A549 (cell line): ENCODE measurements around the gene RAPGEF5. TPM values are rescaled to one million over a fixed set of nuclear protein-coding genes. Genes with fewer than 3 reads are reported as not detected.

Experiments used
- ATAC-seq, 2 experiments: fragments of 200-7000 bp in 1 of 2; fragments of >200 bp in 1 of 2; cut with Nextera tagmentation in 1 of 2; cut with Tn5 transposase in 1 of 2; 3 replicates each; pipeline versions ENCODE4 v1.8.0 to v1.9.1; 2018 to 2020; ENCODE audit warnings: mild to moderate bottlenecking in 1 of 2, moderate library complexity in 1 of 2
- CTCF ChIA-PET: fragments of 300-600 bp; sonication (Branson Sonifier 250); formaldehyde crosslinking; extraction: SDS; loops from one replicate; lab custom pipeline; 2021; ENCODE audit warnings: antibody characterized with exemption, inconsistent platforms; lab: Yijun Ruan, JAX
- POLR2A ChIA-PET: fragments of 350-600 bp; formaldehyde crosslinking; extraction: SDS; loops from one replicate; lab custom pipeline; 2021; ENCODE audit warnings: antibody characterized with exemption, inconsistent platforms; lab: Yijun Ruan, JAX
- DNase-seq, 2 experiments: peaks; one replicate each; pipeline versions ENCODE4 v3.0.0 to v3.0.0-alpha.2; 2011 to 2016; ENCODE audit warnings: low read depth in 1 of 2, low spot score in 1 of 2
- FAIRE-seq: peaks from 2 replicates; lab custom pipeline; 2011; peaks lifted over from hg19 to GRCh38; lab: Jason Lieb, UNC
- H3K27ac ChIP-seq, 2 experiments: fragments of >200 bp; sonication (Bioruptor Twin); formaldehyde crosslinking; 3 replicates each; pipeline ENCODE4 v1.5.1; 2016 to 2017
- H3K4me1 ChIP-seq: fragments of >200 bp; sonication (Bioruptor Twin); formaldehyde crosslinking; 3 replicates; pipeline ENCODE4 v1.6.1; 2016
- H3K4me2 ChIP-seq: fragments of >200 bp; sonication (Bioruptor Twin); formaldehyde crosslinking; 3 replicates; pipeline ENCODE4 v1.6.1; 2016
- H3K4me3 ChIP-seq: fragments of >200 bp; sonication (Bioruptor Twin); formaldehyde crosslinking; 3 replicates; pipeline ENCODE4 v1.5.1; 2016
- H3K9me3 ChIP-seq: fragments of >200 bp; sonication (Bioruptor Twin); formaldehyde crosslinking; 3 replicates; pipeline ENCODE4 v1.6.1; 2016
- BHLHE40 ChIP-seq: IDR thresholded peaks from 2 replicates; pipeline ENCODE4 v1.6.1; 2012; ENCODE audit warnings: low read depth, low read length, inconsistent platforms
- CBX2 ChIP-seq: fragments of 200-600 bp; sonication (generic); IDR thresholded peaks from 2 replicates; pipeline ENCODE4 v1.6.1; 2016; ENCODE audit warnings: low read depth, mild to moderate bottlenecking, borderline replicate concordance
- CHD2 ChIP-seq: fragments of 150-350 bp; IDR thresholded peaks from 2 replicates; pipeline ENCODE4 v1.6.1; 2014; ENCODE audit warnings: low read length; ENCODE audit not compliant: partially characterized antibody
- EHMT2 ChIP-seq: fragments of 200-600 bp; sonication (generic); IDR thresholded peaks from 2 replicates; pipeline ENCODE4 v1.6.1; 2016; ENCODE audit warnings: antibody characterized with exemption, low read depth, mild to moderate bottlenecking, moderate library complexity
- FOSB ChIP-seq: fragments of 250-450 bp; sonication (Bioruptor Pico); IDR thresholded peaks from 2 replicates; pipeline ENCODE4 v1.5.0; 2020; ENCODE audit warnings: mild to moderate bottlenecking, moderate library complexity
- FOXS1 ChIP-seq: fragments of 250-450 bp; sonication (Bioruptor Pico); IDR thresholded peaks from 2 replicates; pipeline ENCODE4 v1.5.0; 2020; ENCODE audit warnings: mild to moderate bottlenecking, moderate library complexity
- HDAC2 ChIP-seq: fragments of 200-600 bp; sonication (generic); IDR thresholded peaks from 2 replicates; pipeline ENCODE4 v1.6.1; 2016
- HOXA7 ChIP-seq: fragments of 250-450 bp; sonication (Bioruptor Pico); IDR thresholded peaks from 2 replicates; pipeline ENCODE4 v1.5.0; 2020; ENCODE audit warnings: mild to moderate bottlenecking, moderate library complexity
- HOXB13 ChIP-seq: fragments of 250-450 bp; sonication (Bioruptor Pico); IDR thresholded peaks from 2 replicates; pipeline ENCODE4 v1.5.0; 2020; ENCODE audit warnings: low read depth, mild to moderate bottlenecking, moderate library complexity
- KDM1A ChIP-seq: fragments of 200-600 bp; sonication (generic); IDR thresholded peaks from 2 replicates; pipeline ENCODE4 v1.6.1; 2016; ENCODE audit warnings: low read depth, mild to moderate bottlenecking
- MAFK ChIP-seq: fragments of 450-650 bp; IDR thresholded peaks from 2 replicates; pipeline ENCODE4 v1.6.1; 2014; ENCODE audit not compliant: partially characterized antibody
- MAZ ChIP-seq: fragments of 150-350 bp; IDR thresholded peaks from 2 replicates; pipeline ENCODE4 v1.6.1; 2014; ENCODE audit warnings: antibody characterized with exemption, low read depth, low read length, borderline replicate concordance
- NFE2L2 ChIP-seq: fragments of 150-350 bp; conservative IDR thresholded peaks from 2 replicates; pipeline ENCODE4 v1.6.1; 2014; ENCODE audit warnings: low read length
- NPAS2 ChIP-seq: fragments of 250-450 bp; sonication (Bioruptor Pico); IDR thresholded peaks from 2 replicates; pipeline ENCODE4 v1.8.0; 2022; ENCODE audit warnings: mild to moderate bottlenecking, moderate library complexity, borderline replicate concordance
- NR3C1 ChIP-seq: fragments of >200 bp; sonication (Bioruptor Twin); formaldehyde crosslinking; IDR thresholded peaks from 3 replicates; pipeline ENCODE4 v1.6.1; 2017
- PHF8 ChIP-seq: fragments of 200-600 bp; sonication (generic); IDR thresholded peaks from 2 replicates; pipeline ENCODE4 v1.6.1; 2016; ENCODE audit warnings: low read depth, mild to moderate bottlenecking, antibody characterized with exemption, moderate library complexity, borderline replicate concordance
- POLR2A ChIP-seq: IDR thresholded peaks from 2 replicates; pipeline ENCODE4 v1.6.1; 2012; ENCODE audit warnings: mild to moderate bottlenecking, low read length
- POLR2AphosphoS2 ChIP-seq: conservative IDR thresholded peaks from 2 replicates; pipeline ENCODE4 v1.6.1; 2012; ENCODE audit warnings: low read length, improper control_type of control experiment, inconsistent platforms
- RAD21 ChIP-seq, 2 experiments: fragments of >200 bp in 1 of 2; sonication (Bioruptor Twin) in 1 of 2; formaldehyde crosslinking in 1 of 2; IDR thresholded peaks in 1 of 2; conservative IDR thresholded peaks in 1 of 2; 2 replicates in 1 of 2; 3 replicates in 1 of 2; pipeline ENCODE4 v1.6.1; 2012 to 2018; ENCODE audit warnings: inconsistent platforms in 1 of 2
- RFX5 ChIP-seq: fragments of 450-650 bp; IDR thresholded peaks from 2 replicates; pipeline ENCODE4 v1.7.1; 2014; ENCODE audit warnings: antibody characterized with exemption, mild to moderate bottlenecking, moderate library complexity
- RNF2 ChIP-seq: fragments of 200-600 bp; sonication (generic); IDR thresholded peaks from 2 replicates; pipeline ENCODE4 v1.6.1; 2016; ENCODE audit warnings: low read depth, mild to moderate bottlenecking, antibody characterized with exemption, moderate library complexity, borderline replicate concordance
- SMC3 ChIP-seq: fragments of >200 bp; sonication (Bioruptor Twin); formaldehyde crosslinking; IDR thresholded peaks from 3 replicates; pipeline ENCODE4 v1.6.1; 2018; ENCODE audit warnings: inconsistent platforms
- ZFP36 ChIP-seq: fragments of 450-650 bp; IDR thresholded peaks from 2 replicates; pipeline ENCODE4 v1.6.1; 2014; ENCODE audit warnings: borderline replicate concordance; ENCODE audit not compliant: partially characterized antibody
- ZSCAN20 ChIP-seq: fragments of 250-450 bp; sonication (Bioruptor Pico); IDR thresholded peaks from 2 replicates; pipeline ENCODE4 v1.8.0; 2022; ENCODE audit warnings: mild to moderate bottlenecking, moderate library complexity
- WGBS: methylation state at CpG from one replicate; pipeline ENCODE4 v1.1.6; 2017; ENCODE audit errors: missing lambda C conversion rate; 5-methylcytosine and 5-hydroxymethylcytosine counted together
- polyA plus RNA-seq, 4 experiments: library from polyadenylated mRNA; depleted of rRNA in 3 of 4; stranded (reverse); fragments of >200 nt; fragmentation: RNase III in 1 of 4; extraction: RNeasy Plus Mini Kit Qiagen cat#74134 plus additional on column Dnase treatment in 1 of 4; gene quantifications; 2 replicates in 3 of 4; 3 replicates in 1 of 4; pipeline ENCODE4 v1.2.3, GENCODE V29; 2011 to 2017
- TF ChIP-seq, protein P1 (sequence below): IDR thresholded peaks from 2 replicates; pipeline ENCODE4 v1.6.1; 2012
- TF ChIP-seq, protein P2 (sequence below): fragments of 150-350 bp; IDR thresholded peaks from 2 replicates; pipeline ENCODE4 v1.6.1; 2014; ENCODE audit warnings: low read depth, mild to moderate bottlenecking, low read length
- TF ChIP-seq, protein P3 (sequence below): IDR thresholded peaks from 2 replicates; pipeline ENCODE4 v1.6.1; 2012; ENCODE audit warnings: low read depth, borderline replicate concordance
- TF ChIP-seq, protein P4 (sequence below): fragments of >200 bp; sonication (Bioruptor Twin); formaldehyde crosslinking; IDR thresholded peaks from 2 replicates; pipeline ENCODE4 v1.6.1; 2016
- TF ChIP-seq, protein P5 (sequence below): fragments of >200 bp; sonication (Bioruptor Twin); formaldehyde crosslinking; IDR thresholded peaks from 3 replicates; pipeline ENCODE4 v1.5.1; 2016

Gene RAPGEF5
- polyA plus RNA-seq, 2 of the 4 experiments (the other 2 are of a cell fraction) = 0.03 to 0.14 TPM

DNA sequence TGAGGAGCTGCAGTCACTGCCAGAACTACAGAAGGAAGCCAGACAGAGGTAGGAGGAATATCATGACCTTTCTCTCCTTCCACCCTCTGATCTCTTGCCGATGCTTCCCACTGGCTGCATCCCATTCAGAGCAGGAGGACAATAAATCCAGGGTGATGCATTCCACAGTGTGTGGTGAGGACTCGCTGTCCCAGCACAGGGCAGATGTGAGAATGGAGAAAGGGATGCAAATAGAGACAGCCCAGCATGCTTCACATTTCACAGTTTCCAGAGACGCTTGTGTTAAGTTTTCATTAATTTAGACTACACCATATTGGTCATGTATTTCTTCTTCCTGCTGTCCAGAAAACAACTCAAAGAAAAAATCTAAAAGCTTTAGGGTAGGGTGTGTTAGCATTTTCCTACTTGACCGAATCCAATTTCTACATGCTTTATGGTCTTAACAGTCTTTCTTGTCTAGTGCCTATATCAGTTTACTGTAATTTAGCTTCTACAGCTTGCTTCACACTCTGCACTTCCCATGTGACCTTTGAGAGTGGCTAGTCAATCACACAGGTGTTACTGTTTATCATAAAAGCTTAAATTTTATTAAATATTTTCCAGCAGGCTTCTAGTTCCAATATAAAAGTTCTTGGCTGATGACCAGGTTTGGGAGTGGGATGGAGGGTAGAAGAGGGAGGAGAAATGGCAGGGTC, 155.6 kb downstream of the RAPGEF5 start:
- DNase-seq (no peak), ATAC-seq (no peak), FAIRE-seq (no peak)
- WGBS = 21% methylated on average over 4 of the region's 4 CpGs
- Histone ChIP-seq H3K9me3 (no peaks in the 10 kb centered on the region), H3K4me2 (no peak overlapping the region), H3K4me1 (no peaks in the 10 kb centered on the region), H3K27ac (no peak overlapping the region), H3K4me3 (no peak overlapping the region)
- TF ChIP-seq, protein P1, sequence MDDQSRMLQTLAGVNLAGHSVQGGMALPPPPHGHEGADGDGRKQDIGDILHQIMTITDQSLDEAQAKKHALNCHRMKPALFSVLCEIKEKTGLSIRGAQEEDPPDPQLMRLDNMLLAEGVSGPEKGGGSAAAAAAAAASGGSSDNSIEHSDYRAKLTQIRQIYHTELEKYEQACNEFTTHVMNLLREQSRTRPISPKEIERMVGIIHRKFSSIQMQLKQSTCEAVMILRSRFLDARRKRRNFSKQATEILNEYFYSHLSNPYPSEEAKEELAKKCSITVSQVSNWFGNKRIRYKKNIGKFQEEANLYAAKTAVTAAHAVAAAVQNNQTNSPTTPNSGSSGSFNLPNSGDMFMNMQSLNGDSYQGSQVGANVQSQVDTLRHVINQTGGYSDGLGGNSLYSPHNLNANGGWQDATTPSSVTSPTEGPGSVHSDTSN = no peak
- TF ChIP-seq RFX5 = no peak
- TF ChIP-seq FOSB (CRISPR knock-in tag) = no peak
- no peak for TF ChIP-seq ZFP36
- TF ChIP-seq PHF8 = no peak
- no peak for TF ChIP-seq KDM1A
- TF ChIP-seq POLR2AphosphoS2 = no peak
- TF ChIP-seq, protein P2, sequence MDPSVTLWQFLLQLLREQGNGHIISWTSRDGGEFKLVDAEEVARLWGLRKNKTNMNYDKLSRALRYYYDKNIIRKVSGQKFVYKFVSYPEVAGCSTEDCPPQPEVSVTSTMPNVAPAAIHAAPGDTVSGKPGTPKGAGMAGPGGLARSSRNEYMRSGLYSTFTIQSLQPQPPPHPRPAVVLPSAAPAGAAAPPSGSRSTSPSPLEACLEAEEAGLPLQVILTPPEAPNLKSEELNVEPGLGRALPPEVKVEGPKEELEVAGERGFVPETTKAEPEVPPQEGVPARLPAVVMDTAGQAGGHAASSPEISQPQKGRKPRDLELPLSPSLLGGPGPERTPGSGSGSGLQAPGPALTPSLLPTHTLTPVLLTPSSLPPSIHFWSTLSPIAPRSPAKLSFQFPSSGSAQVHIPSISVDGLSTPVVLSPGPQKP = no peak
- TF ChIP-seq RAD21 (conservative IDR thresholded peaks at IDR 0.05 in 1 of 2, IDR thresholded peaks at IDR 0.05 in 1 of 2) = no peak
- no peak for TF ChIP-seq EHMT2
- TF ChIP-seq HOXB13 (CRISPR knock-in tag) = no peak
- TF ChIP-seq HOXA7 (CRISPR knock-in tag) = no peak
- ChIA-PET CTCF (interaction anchor here (0.9 to 1.2 kb wide), 2 partner anchors 11 to 91 kb away, joined by 3 to 4 read pairs; no protein-coding TSS in a partner anchor), POLR2A (no interaction called here)

DNA sequence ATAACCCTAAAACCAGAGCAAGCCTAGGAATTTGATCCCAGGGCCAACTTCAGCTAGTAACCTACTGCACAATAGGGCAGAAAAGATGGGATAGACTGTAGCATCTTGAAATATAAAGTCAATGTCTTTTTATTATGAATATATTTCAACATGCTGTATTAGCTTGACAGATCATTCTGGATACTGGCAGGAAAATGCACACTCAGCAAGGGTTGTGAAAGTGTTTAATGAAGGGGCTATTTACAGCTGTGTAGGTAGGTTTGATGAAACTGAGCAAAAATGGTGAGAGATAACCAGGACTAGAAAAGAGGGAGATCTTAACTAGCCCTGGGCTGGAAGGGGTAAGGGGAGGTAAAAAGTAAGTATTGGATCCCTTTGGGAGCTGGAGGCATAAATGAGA, 156.2 kb downstream of the RAPGEF5 start:
- H3K9me3 ChIP-seq = no peaks in the 10 kb centered on the region
- no peak for TF ChIP-seq CHD2
- peak; percentile 56 for TF ChIP-seq MAFK
- no peak for DNase-seq
- ChIA-PET CTCF (interaction anchor here (1.2 kb wide), 1 partner anchor 91 kb away, joined by 4 read pairs; no protein-coding TSS in a partner anchor), POLR2A (no interaction called here)
- ATAC-seq = no peak
- H3K27ac ChIP-seq = no peak overlapping the region
- no peak overlapping the region for H3K4me2 ChIP-seq
- FAIRE-seq = no peak
- no peak overlapping the region for H3K4me3 ChIP-seq
- H3K4me1 ChIP-seq = no peaks in the 10 kb centered on the region

DNA sequence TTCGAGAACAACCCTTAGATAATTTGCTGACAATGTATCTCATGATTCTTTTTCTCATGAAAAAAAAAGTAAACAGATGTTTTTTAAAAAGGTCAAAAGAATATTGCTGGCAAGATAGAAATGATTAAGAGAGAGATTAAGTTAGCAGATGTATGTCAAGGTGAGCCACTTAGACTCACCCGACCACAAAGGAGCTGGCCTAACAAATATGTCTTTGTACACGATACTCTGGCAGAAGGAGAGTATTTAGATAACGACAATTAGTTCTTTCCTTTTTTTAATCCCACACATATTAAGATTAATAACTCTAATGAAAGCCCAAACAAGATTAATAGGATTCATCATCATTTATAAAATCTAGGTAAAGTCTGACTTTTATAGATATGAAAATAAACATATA, 156.7 kb downstream of the RAPGEF5 start:
- FAIRE-seq = no peak

More for the DNA sequence above, 156.7 kb downstream of the RAPGEF5 start:
- H3K4me1 ChIP-seq = no peaks in the 10 kb centered on the region
- ATAC-seq (no peak), DNase-seq (no peak)
- ChIA-PET CTCF (interaction anchor here (1.2 kb wide), 1 partner anchor 90 kb away, joined by 4 read pairs; no protein-coding TSS in a partner anchor), POLR2A (no interaction called here)
- WGBS = 13% methylated on average over 4 of the region's 4 CpGs
- H3K4me2 ChIP-seq = no peak overlapping the region
- H3K9me3 ChIP-seq = no peaks in the 10 kb centered on the region
- H3K4me3 ChIP-seq = no peak overlapping the region
- TF ChIP-seq SMC3 (no peak), BHLHE40 (no peak), FOXS1 (no peak), NPAS2 (CRISPR knock-in tag) (no peak), NR3C1 (no peak), CBX2 (no peak), RFX5 (no peak), NFE2L2 (no peak), MAZ (no peak), RNF2 (no peak), HDAC2 (no peak), POLR2A (no peak), ZSCAN20 (no peak), KDM1A (no peak)
- TF ChIP-seq, protein P3, sequence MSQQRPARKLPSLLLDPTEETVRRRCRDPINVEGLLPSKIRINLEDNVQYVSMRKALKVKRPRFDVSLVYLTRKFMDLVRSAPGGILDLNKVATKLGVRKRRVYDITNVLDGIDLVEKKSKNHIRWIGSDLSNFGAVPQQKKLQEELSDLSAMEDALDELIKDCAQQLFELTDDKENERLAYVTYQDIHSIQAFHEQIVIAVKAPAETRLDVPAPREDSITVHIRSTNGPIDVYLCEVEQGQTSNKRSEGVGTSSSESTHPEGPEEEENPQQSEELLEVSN = no peak
- TF ChIP-seq, protein P4, sequence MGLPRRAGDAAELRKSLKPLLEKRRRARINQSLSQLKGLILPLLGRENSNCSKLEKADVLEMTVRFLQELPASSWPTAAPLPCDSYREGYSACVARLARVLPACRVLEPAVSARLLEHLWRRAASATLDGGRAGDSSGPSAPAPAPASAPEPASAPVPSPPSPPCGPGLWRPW = no peak
- TF ChIP-seq, protein P5, sequence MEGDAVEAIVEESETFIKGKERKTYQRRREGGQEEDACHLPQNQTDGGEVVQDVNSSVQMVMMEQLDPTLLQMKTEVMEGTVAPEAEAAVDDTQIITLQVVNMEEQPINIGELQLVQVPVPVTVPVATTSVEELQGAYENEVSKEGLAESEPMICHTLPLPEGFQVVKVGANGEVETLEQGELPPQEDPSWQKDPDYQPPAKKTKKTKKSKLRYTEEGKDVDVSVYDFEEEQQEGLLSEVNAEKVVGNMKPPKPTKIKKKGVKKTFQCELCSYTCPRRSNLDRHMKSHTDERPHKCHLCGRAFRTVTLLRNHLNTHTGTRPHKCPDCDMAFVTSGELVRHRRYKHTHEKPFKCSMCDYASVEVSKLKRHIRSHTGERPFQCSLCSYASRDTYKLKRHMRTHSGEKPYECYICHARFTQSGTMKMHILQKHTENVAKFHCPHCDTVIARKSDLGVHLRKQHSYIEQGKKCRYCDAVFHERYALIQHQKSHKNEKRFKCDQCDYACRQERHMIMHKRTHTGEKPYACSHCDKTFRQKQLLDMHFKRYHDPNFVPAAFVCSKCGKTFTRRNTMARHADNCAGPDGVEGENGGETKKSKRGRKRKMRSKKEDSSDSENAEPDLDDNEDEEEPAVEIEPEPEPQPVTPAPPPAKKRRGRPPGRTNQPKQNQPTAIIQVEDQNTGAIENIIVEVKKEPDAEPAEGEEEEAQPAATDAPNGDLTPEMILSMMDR = no peak
- no peak overlapping the region for H3K27ac ChIP-seq
